GM18505 (cell line): ENCODE results near the gene HOXD3.

Experiments used
- ATAC-seq: cut with Tn5 transposase; IDR thresholded peaks from one replicate; pipeline ENCODE4 v1.9.1; 2021; ENCODE audit not compliant: unreplicated experiment
- POLR2A ChIP-seq: IDR thresholded peaks from 4 replicates; pipeline ENCODE4 v1.6.1; 2011; ENCODE audit warnings: borderline replicate concordance; ENCODE audit not compliant: insufficient read depth, insufficient read length; ENCODE audit errors: extremely low read depth

HOXD3 gene

GRCh38 chr2:176156807-176157498 lies at the start of gene HOXD3:
HOXD3 (plus strand) TSS chr2:176157307; CDS start chr2:176169115, 11,808 bp downstream.
- TF ChIP-seq POLR2A: no peak
- no peak for ATAC-seq

GRCh38 chr2:176107731-176108181 lies 49.4 kb upstream of the HOXD3 start:
- no peak for ATAC-seq
- no peak for TF ChIP-seq POLR2A

DNA sequence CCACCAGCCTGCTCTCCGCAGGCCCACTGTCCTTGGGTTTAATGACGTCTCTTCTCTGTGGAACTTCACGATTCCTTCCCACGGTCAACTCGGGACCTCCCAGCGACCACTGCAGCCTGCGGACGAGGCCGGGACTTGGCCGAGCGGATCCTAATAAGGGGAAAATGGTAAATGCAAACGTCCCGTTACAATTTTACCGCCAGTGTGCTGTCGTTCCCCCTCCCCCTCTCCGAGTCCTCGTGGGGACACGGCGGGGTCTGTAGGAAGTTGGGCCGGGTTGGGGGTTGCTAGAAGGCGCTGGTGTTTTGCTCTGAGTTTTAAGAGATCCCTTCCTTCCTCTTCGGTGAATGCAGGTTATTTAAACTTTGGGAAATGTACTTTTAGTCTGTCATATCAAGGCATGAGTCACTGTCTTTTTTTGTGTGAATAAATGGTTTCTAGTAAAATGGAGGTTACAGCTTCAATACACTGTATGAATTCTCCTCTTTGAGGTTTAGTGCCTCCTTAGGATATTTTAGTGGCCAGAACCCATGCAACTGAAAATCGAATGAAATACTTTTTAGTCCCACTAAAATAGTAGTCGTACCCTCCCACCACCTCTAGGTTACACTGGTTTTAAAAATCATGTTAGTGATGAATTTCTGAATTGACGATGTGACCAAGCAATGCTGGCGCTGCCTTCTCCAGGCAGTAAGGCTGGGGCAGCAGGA lies 47.8 kb upstream of the HOXD3 start:
- TF ChIP-seq POLR2A: no peak
- no peak for ATAC-seq

DNA sequence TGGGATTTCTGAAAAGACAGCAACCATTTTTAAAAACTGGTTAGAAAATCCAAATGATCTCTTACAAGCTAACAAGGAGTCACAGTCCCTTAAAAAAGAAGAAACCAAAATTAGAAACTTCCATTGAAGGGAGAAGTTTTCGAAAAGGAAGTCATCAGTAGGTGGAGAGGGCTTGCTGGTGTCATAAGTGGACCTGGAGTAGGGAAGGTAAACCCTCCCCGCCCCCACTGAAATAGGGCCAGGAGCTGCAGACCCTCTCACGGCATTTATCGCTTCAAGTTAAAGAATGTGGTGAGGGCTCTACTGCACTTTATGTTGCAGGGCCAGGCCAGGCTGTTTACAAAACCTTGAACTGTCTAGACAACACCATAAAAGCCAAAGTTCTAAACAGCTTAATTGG lies 47.2 kb upstream of the HOXD3 start:
- no peak for TF ChIP-seq POLR2A
- ATAC-seq: no peak

DNA sequence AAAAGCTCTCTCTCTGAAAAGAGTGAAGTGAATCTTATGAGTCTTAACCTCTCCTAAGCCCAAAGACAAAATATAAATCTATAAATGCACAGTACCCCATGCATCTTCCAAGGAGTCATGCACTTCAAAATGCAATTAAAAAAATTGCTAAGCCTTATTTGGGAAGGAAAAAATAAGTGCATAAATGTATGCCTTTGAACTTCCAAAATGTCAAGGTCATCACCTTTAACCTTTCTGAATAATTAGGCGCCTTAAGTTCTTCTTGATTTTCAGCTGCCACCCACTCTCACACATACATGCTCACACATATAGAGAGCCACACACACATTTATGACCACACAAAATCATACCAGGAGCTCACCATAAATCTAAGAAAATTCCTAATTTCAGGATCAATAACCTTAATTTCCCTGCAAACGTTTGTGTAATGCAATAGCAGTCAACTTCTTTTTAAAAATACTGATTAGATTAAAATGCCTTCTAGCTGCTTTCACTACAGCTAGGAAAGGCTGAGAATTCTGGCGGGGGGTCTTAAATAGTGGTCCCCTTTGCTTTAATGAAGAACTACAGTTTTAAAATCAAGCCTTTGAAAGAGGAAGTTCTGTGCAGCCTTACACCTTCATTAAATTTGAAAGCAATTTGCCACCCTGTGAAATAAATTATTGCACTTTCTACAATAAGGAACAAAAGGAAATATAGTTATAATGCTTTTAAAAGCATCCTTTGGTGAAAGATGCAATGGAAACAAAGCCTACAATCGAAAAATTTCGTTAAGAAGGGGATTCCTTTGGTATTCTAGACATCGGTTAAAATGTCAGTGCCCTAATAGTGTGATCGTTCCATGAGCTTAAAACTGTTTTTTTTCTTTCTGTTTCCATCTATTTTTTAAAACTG lies 46.4 kb upstream of the HOXD3 start:
- no peak for ATAC-seq
- TF ChIP-seq POLR2A: no peak

- no peak for ATAC-seq
- no peak for TF ChIP-seq POLR2A
These were observed 45.8 kb upstream of the HOXD3 start for GRCh38 chr2:176111309-176111663.

DNA sequence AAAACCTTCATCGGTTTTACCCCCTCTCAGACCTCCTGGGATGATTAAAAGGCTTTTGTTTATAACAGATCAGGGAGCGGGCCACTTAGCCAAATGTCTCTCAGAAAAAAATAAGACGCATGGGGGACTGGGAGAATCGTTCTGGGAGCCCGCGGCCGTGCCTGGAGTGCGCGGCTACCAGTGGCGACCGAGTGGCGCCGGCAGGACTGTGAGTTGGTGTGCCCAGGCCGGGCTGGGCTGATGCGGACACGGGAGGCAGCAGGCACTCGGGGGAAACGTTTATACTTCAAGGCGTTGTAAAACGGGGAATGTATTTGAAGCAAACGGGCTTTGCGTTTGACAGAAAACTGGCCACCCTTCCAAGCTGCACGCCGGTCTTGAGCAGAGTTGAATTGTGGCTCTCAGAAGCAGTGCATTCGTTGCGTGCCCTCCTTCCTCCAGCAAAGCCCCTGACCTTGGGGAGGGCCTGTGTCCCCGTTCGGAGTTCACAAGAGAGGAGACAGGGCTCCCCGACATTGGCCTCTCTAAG lies 45.2 kb upstream of the HOXD3 start:
- no peak for TF ChIP-seq POLR2A
- no peak for ATAC-seq

GRCh38 chr2:176112375-176113302 lies 44.5 kb upstream of the HOXD3 start:
- TF ChIP-seq POLR2A: no peak
- no peak for ATAC-seq

- no peak for ATAC-seq
- TF ChIP-seq POLR2A: no peak
These were observed 42.8 kb upstream of the HOXD3 start for GRCh38 chr2:176114120-176114929.

DNA sequence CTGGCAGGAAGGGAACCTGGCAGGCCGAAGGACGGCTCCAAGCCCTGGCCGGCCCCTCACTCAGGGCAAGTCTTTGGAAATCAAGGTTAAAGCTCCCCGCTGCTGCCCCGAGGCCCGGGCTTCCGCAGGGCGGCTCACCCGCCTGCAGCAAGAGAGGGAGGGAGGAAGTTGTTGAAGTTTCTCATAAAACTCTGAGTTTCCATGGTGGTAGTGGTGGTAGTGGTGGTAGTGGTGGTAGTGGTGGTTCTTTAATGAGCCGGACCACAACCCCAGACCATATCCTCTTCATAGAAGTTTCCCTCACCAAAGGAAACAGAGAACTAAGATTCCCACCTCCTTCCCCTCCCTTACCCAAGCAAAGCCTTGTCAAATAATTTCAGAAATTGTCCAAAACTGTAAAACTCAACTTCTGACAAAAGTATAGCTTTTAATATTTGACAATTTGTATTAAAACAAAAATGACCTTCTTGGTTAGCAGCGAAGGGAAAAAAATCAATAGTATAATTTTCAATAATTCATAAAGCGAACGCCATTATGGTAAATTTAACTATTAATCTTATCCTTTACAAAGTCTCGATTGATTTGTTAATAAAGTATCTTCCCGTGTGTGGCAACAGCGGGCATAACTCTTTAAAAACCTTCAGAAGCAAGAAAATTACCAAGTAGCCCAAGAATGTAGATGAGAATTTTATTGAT lies 42.0 kb upstream of the HOXD3 start:
- TF ChIP-seq POLR2A: no peak
- ATAC-seq: no peak

DNA sequence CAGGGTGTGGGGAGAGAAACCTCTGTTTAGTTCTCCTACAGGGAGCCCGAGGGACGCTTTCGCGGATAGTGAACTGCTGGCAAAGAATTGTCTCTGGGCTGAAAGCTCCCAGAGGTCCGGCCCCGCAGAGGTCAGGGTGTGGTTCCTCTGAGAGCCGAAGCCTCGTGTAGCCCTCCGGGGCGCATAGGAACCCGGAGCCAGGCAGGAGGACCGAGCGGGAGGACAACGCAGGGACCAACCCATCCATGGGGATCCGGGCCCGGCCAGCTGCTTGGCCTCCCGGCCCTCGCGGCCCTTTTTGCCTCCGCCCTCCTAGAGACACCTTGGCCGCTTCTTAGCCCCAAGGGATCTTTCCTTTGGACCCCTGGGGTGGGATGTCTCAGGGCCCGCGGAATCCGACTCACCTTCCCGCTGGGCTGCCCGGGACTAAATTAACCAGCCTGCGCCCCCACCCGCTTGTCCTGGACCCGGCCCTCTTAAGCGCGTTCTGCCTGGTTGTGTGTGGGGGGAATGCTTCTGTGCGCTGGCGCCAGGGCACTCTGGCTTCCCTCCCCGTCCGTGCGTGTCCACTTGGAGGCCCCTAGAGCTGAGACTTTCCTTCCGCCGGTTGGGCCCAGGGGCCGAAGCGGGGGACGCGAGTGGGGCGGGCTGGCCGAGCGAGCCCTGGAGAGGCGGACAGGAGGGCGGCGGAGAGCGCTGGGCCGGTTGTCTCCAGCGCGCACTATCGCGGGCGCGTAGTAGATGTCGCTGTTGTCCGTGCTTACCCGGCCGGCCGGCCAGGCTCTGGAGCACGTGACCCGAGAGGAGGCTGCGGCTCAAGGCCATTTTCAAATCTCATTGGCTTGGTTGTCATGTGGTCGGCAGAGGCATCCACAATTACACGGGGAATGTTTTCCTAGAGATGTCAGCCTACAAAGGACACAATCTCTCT lies 41.0 kb upstream of the HOXD3 start, which contains the start of gene HOXD10:
TSS of gene HOXD10 (plus strand) at position 896 of the 931 bp plus-strand sequence. CDS start 56 bp downstream, outside the sequence.
- ATAC-seq: no peak
- no peak for TF ChIP-seq POLR2A
